ENCODE measurements around the gene PDE4C. TPM values are rescaled to one million over a fixed set of nuclear protein-coding genes. Genes with fewer than 3 reads are reported as not detected.

The PDE4C gene
- total RNA-seq, 1 experiment from 2014 or later = 0.36 TPM

DNA sequence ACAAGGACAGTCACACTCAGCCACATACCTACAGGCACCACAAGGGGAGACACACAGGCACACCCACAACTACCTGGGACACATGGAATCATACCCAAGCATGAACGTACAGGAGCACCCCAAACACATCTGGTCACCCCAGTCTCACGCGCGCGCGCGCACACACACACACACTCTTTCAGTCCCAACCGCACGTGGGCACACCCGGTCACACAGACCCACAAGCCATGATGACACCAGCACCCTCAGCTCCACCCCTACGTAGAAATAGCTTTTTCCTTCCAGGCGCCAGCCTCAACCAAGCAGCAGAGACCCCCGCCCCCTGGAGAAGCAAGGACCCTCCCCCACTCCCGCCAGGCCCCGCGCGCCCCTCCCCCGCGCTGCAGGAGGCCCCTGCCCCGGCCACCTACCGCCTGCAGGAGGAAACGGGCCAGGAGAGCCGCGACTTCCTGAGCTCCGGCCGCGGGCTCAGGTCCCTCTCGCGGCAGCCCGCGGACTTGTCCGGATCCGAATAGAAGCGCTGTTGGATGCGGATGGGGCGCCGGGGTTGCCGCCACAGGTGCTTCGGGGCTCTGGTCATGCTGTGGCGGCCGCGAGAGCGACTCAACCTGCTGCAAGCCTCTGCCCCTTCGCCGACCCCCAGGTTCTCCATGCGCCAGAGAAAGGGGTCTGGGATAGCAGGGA lies 6.4 kb upstream of the PDE4C start:
- H3K9me3 Mint-ChIP-seq (ENCODE audit: unreplicated experiment) = no peaks in the 10 kb centered on the region
- no peak overlapping the region for H3K27ac Mint-ChIP-seq (ENCODE audit: unreplicated experiment)
- H3K4me3 Mint-ChIP-seq (ENCODE audit: unreplicated experiment) = no peak overlapping the region
- Histone ChIP-seq H3K4me3 (ENCODE audit: low read depth, low read length) (no peak overlapping the region), H3K27me3 (replicated peaks; ENCODE audit: control insufficient read depth, insufficient read depth, low read length) (no peaks in the 10 kb centered on the region), H3K9me3 (no peaks in the 10 kb centered on the region), H3K36me3 (ENCODE audit: control insufficient read depth, insufficient read depth, low read length) (no peaks in the 10 kb centered on the region), H3K4me1 (0 out of 2 replicates have a peak, but pooled peaks cover 3% of the 10 kb centered on the region)
- peaks cover 6% of the 10 kb centered on the region for H3K27me3 Mint-ChIP-seq (ENCODE audit: insufficient read depth, unreplicated experiment)
- ChIA-PET CTCF (interaction anchor here (1.0 to 1.5 kb wide), 3 partner anchors 8 to 47 kb away, joined by 4 to 10 read pairs (median 5); no protein-coding TSS in a partner anchor), POLR2A (interaction anchor here (0.6 to 1.1 kb wide), 2 partner anchors 8 to 96 kb away, joined by 3 read pairs; no protein-coding TSS in a partner anchor)
- no peak for DNase-seq
- no peaks in the 10 kb centered on the region for H3K4me1 Mint-ChIP-seq (ENCODE audit: low read depth, unreplicated experiment)
- no peak for TF ChIP-seq CTCF (IDR thresholded peaks at IDR 0.05; ENCODE audit: insufficient read depth in 1 of 2, low read depth in 1 of 2, low read length in 1 of 2, severe bottlenecking in 1 of 2, unreplicated experiment in 1 of 2)
- intact Hi-C loops (cut with micrococcal nuclease; ENCODE audit: unreplicated experiment) = no loop called here
- no peaks in the 10 kb centered on the region for H3K36me3 Mint-ChIP-seq (ENCODE audit: insufficient read depth, unreplicated experiment)
- BruUV-seq (replicated peaks) = no TSS peak

DNA sequence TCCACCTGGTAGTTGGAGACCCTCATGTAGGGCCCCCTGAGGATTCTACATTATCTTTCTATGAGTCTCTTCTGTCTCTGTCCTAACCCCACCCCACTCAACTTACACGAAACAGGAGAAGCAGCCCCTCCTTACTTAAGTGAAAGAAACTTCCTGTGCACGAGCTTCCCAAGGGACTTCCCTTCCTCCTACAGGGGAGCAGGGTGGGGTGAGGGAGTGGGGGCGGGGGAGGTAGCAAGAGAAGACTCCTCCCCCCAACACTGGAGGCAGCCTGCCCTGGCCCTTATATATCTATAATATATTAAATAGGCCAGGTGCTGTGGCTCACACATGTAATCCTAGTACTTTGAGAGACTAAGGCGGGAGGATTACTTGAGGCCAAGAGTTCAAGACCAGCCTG lies 5.5 kb upstream of the PDE4C start:
- Histone ChIP-seq H3K27me3 (replicated peaks; ENCODE audit: control insufficient read depth, insufficient read depth, low read length) (no peaks in the 10 kb centered on the region), H3K36me3 (ENCODE audit: control insufficient read depth, insufficient read depth, low read length) (no peaks in the 10 kb centered on the region), H3K4me1 (0 out of 2 replicates have a peak, but pooled peaks cover 3% of the 10 kb centered on the region), H3K9me3 (no peaks in the 10 kb centered on the region), H3K4me3 (ENCODE audit: low read depth, low read length) (no peak overlapping the region)
- Mint-ChIP-seq H3K4me3 (ENCODE audit: unreplicated experiment) (no peak overlapping the region), H3K9me3 (ENCODE audit: unreplicated experiment) (no peaks in the 10 kb centered on the region), H3K27ac (ENCODE audit: unreplicated experiment) (no peak overlapping the region), H3K27me3 (ENCODE audit: insufficient read depth, unreplicated experiment) (peaks cover 6% of the 10 kb centered on the region), H3K4me1 (ENCODE audit: low read depth, unreplicated experiment) (no peaks in the 10 kb centered on the region), H3K36me3 (ENCODE audit: insufficient read depth, unreplicated experiment) (no peaks in the 10 kb centered on the region)
- no peak for TF ChIP-seq CTCF (IDR thresholded peaks at IDR 0.05; ENCODE audit: insufficient read depth in 1 of 2, low read depth in 1 of 2, low read length in 1 of 2, severe bottlenecking in 1 of 2, unreplicated experiment in 1 of 2)
- ChIA-PET POLR2A (no interaction called here), CTCF (interaction anchor here (0.6 to 1.0 kb wide), 2 partner anchors 23 to 549 kb away, joined by 3 to 5 read pairs; no protein-coding TSS in a partner anchor)
- no peak for DNase-seq
- BruUV-seq (replicated peaks) = no TSS peak
- intact Hi-C loops (cut with micrococcal nuclease; ENCODE audit: unreplicated experiment) = no loop called here

DNA sequence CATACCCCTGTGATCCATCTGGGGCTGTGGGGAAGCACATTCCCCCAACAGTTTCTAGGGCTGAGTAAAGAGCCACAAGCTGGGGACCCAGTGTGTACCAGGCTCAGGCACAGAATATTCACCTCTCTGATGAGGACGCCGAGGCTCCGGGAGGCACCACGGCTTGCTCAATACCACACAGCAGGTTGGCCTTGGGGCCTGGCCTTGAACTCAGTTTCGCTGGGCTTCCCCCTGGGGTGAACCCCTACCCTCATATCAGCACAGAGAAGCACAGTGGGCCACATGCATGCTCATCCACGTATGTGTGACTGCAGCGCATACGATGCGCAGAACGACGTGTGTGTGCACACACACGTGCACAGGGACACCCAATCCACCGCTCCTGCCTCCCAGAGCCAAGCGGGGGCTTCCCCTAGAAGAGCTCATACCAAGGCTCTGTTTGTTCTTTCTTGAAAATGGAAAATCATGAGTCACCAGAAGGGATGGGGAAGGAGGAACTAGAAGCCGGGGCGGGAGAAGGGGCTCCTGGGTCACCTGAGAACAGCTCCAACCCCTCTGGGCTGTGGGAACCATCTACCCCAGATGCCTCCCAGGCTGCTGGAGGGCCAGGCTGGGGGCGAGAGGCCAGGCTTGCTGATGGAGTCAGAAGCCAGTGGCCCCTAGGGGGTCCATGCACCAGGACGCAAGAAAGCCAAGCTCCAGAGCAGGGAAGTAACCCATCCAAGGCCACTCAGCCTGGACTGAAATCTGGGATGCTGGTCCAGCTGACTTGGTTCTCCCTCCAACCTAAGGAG lies 4.9 kb upstream of the PDE4C start:
- ChIA-PET CTCF (interaction anchor here (0.6 to 1.0 kb wide), 2 partner anchors 23 to 548 kb away, joined by 3 to 5 read pairs; no protein-coding TSS in a partner anchor), POLR2A (no interaction called here)
- H3K36me3 Mint-ChIP-seq (ENCODE audit: insufficient read depth, unreplicated experiment) = no peaks in the 10 kb centered on the region
- Histone ChIP-seq H3K36me3 (ENCODE audit: control insufficient read depth, insufficient read depth, low read length) (no peaks in the 10 kb centered on the region), H3K4me1 (0 out of 2 replicates have a peak, but pooled peaks cover 3% of the 10 kb centered on the region), H3K4me3 (ENCODE audit: low read depth, low read length) (no peak overlapping the region), H3K9me3 (no peaks in the 10 kb centered on the region), H3K27me3 (replicated peaks; ENCODE audit: control insufficient read depth, insufficient read depth, low read length) (no peaks in the 10 kb centered on the region)
- no TSS peak for BruUV-seq (replicated peaks)
- no peak overlapping the region for H3K27ac Mint-ChIP-seq (ENCODE audit: unreplicated experiment)
- DNase-seq = no peak
- H3K27me3 Mint-ChIP-seq (ENCODE audit: insufficient read depth, unreplicated experiment) = peaks cover 6% of the 10 kb centered on the region
- H3K9me3 Mint-ChIP-seq (ENCODE audit: unreplicated experiment) = no peaks in the 10 kb centered on the region
- no peak overlapping the region for H3K4me3 Mint-ChIP-seq (ENCODE audit: unreplicated experiment)
- intact Hi-C loops (cut with micrococcal nuclease; ENCODE audit: unreplicated experiment) = no loop called here
- no peak for TF ChIP-seq CTCF (IDR thresholded peaks at IDR 0.05; ENCODE audit: insufficient read depth in 1 of 2, low read depth in 1 of 2, low read length in 1 of 2, severe bottlenecking in 1 of 2, unreplicated experiment in 1 of 2)
- no peaks in the 10 kb centered on the region for H3K4me1 Mint-ChIP-seq (ENCODE audit: low read depth, unreplicated experiment)
